ENCODE measurements around the gene SPINK9.

The SPINK9 gene

GRCh38 chr5:148343603-148344487 lies 8.5 kb downstream of the SPINK9 start:
- Histone ChIP-seq H3K27me3 (ENCODE audit: control insufficient read depth, low read length) (no peaks in the 10 kb centered on the region), H3K9me2 (replicated peaks; ENCODE audit: control insufficient read depth, low read length) (no peaks in the 10 kb centered on the region), H3K79me2 (ENCODE audit: control insufficient read depth, low read length) (no peaks in the 10 kb centered on the region), H3K4me1 (ENCODE audit: control insufficient read depth, low read length) (no peaks in the 10 kb centered on the region), H3K4me2 (ENCODE audit: low read length) (no peak overlapping the region), H3K36me3 (ENCODE audit: control insufficient read depth, low read length) (no peaks in the 10 kb centered on the region), H4K20me1 (ENCODE audit: control insufficient read depth, insufficient read depth, low read depth, low read length) (no peaks in the 10 kb centered on the region), H3F3A (ENCODE audit: control insufficient read depth, insufficient read depth) (no peaks in the 10 kb centered on the region), H3K4me3 (ENCODE audit: low read length) (no peak overlapping the region), H3K27ac (ENCODE audit: low read depth, low read length) (no peak overlapping the region), H3K9me3 (ENCODE audit: control insufficient read depth, insufficient read depth, low read length) (no peaks in the 10 kb centered on the region)
- no peak for TF ChIP-seq EZH2phosphoT487 (IDR thresholded peaks at IDR 0.05; ENCODE audit: borderline replicate concordance, low read length)
- no peak for TF ChIP-seq CTCF (IDR thresholded peaks at IDR 0.05; ENCODE audit: low read depth, low read length, poor library complexity, severe bottlenecking)

GRCh38 chr5:148347706-148348105 lies 12.3 kb downstream of the SPINK9 start:
- Histone ChIP-seq H3K4me2 (ENCODE audit: low read length) (no peak overlapping the region), H3F3A (ENCODE audit: control insufficient read depth, insufficient read depth) (no peaks in the 10 kb centered on the region), H3K79me2 (ENCODE audit: control insufficient read depth, low read length) (no peaks in the 10 kb centered on the region), H3K36me3 (ENCODE audit: control insufficient read depth, low read length) (no peaks in the 10 kb centered on the region), H4K20me1 (ENCODE audit: control insufficient read depth, insufficient read depth, low read depth, low read length) (no peaks in the 10 kb centered on the region), H3K4me3 (ENCODE audit: low read length) (no peak overlapping the region), H3K27ac (ENCODE audit: low read depth, low read length) (no peak overlapping the region), H3K9me3 (ENCODE audit: control insufficient read depth, insufficient read depth, low read length) (no peaks in the 10 kb centered on the region), H3K9me2 (replicated peaks; ENCODE audit: control insufficient read depth, low read length) (no peaks in the 10 kb centered on the region), H3K27me3 (ENCODE audit: control insufficient read depth, low read length) (no peaks in the 10 kb centered on the region), H3K4me1 (ENCODE audit: control insufficient read depth, low read length) (no peaks in the 10 kb centered on the region)
- no peak for TF ChIP-seq EZH2phosphoT487 (IDR thresholded peaks at IDR 0.05; ENCODE audit: borderline replicate concordance, low read length)
- no peak for TF ChIP-seq CTCF (IDR thresholded peaks at IDR 0.05; ENCODE audit: low read depth, low read length, poor library complexity, severe bottlenecking)

- no peaks in the 10 kb centered on the region for H3K79me2 ChIP-seq (ENCODE audit: control insufficient read depth, low read length)
- H3K27me3 ChIP-seq (ENCODE audit: control insufficient read depth, low read length): no peaks in the 10 kb centered on the region
- no peaks in the 10 kb centered on the region for H3F3A ChIP-seq (ENCODE audit: control insufficient read depth, insufficient read depth)
- no peaks in the 10 kb centered on the region for H3K9me3 ChIP-seq (ENCODE audit: control insufficient read depth, insufficient read depth, low read length)
- no peak overlapping the region for H3K27ac ChIP-seq (ENCODE audit: low read depth, low read length)
- H4K20me1 ChIP-seq (ENCODE audit: control insufficient read depth, insufficient read depth, low read depth, low read length): no peaks in the 10 kb centered on the region
- H3K4me3 ChIP-seq (ENCODE audit: low read length): no peak overlapping the region
- H3K36me3 ChIP-seq (ENCODE audit: control insufficient read depth, low read length): no peaks in the 10 kb centered on the region
- TF ChIP-seq EZH2phosphoT487 (IDR thresholded peaks at IDR 0.05; ENCODE audit: borderline replicate concordance, low read length) (no peak), CTCF (IDR thresholded peaks at IDR 0.05; ENCODE audit: low read depth, low read length, poor library complexity, severe bottlenecking) (no peak)
- no peak overlapping the region for H3K4me2 ChIP-seq (ENCODE audit: low read length)
- H3K4me1 ChIP-seq (ENCODE audit: control insufficient read depth, low read length): peaks cover 16% of the 10 kb centered on the region
- H3K9me2 ChIP-seq (replicated peaks; ENCODE audit: control insufficient read depth, low read length): no peaks in the 10 kb centered on the region
Measured at GRCh38 chr5:148352696-148353095, 17.3 kb downstream of the SPINK9 start.
